Adrenal gland (tissue), 5 donors: ENCODE data around the gene NXT2.

Source experiments
- POLR2A ChIP-seq, 2 donors: fragments of 450-650 bp; IDR thresholded peaks; one replicate each; pipeline ENCODE4 v1.6.1; 2017; ENCODE audit warnings: antibody characterized with exemption in 2 of 2, mild to moderate bottlenecking in 2 of 2, moderate library complexity in 1 of 2
- TF ChIP-seq, protein P1 (sequence below), 6 experiments: fragments of 450-650 bp in 4 of 6; fragments of 200-600 bp in 2 of 6; sonication (generic) in 1 of 6; IDR thresholded peaks; 1 replicate in 5 of 6; 2 replicates in 1 of 6; pipeline versions ENCODE4 v1.5.1 to v1.8.0; 2016 to 2021; ENCODE audit warnings: antibody characterized with exemption in 6 of 6, mild to moderate bottlenecking in 2 of 6, moderate library complexity in 1 of 6
- donor health status: DM: no; HTN: no; CAD: no.

DNA sequence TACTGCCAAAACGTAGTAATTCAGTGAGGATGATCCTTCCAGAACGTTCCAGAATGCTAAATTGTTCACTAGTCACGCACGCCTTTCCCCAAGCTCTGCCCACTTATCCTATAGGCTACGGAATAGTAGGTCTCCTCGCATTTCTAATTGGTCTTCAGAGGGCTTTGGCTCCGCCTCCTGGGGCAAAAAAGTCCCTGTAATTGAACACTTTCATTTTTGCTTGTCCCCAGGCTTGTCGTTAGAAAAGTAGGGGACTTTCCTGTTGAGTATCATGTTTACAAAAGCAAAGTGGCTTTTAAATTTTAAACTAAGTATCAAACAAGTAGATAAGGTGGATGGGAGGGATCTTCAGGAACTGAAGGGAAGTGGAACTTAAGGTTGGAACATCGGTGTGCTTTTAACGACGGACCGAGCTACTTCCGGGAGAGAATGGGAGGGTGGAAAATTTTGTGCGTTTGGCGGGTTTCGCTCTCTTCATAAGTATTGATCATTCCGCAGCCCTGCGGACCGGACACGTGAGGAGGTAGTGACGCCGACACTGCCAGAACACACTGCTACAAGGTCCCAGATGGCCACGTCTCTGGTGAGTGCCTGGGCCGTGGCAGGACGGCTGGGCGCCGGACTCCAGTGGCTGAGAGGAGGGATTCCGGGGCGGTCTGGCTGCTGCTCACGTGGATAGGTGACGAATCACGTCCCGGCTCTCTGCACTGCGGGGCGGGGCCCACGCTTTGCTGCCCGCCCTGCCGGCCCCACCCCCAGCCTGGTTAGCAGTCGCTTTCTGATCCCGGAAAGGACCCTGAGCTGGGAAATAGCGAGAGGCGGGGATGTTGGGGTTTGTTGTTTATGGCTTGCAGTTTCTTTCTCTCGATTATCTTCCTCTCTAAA, at the start of gene NXT2:
- TF ChIP-seq, protein P1, sequence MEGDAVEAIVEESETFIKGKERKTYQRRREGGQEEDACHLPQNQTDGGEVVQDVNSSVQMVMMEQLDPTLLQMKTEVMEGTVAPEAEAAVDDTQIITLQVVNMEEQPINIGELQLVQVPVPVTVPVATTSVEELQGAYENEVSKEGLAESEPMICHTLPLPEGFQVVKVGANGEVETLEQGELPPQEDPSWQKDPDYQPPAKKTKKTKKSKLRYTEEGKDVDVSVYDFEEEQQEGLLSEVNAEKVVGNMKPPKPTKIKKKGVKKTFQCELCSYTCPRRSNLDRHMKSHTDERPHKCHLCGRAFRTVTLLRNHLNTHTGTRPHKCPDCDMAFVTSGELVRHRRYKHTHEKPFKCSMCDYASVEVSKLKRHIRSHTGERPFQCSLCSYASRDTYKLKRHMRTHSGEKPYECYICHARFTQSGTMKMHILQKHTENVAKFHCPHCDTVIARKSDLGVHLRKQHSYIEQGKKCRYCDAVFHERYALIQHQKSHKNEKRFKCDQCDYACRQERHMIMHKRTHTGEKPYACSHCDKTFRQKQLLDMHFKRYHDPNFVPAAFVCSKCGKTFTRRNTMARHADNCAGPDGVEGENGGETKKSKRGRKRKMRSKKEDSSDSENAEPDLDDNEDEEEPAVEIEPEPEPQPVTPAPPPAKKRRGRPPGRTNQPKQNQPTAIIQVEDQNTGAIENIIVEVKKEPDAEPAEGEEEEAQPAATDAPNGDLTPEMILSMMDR (IDR thresholded peaks at IDR 0.05): no peak
- peak; percentile 67 to 78 for TF ChIP-seq POLR2A (IDR thresholded peaks at IDR 0.05)
